ENCODE results near the gene TOX3. TPM values are rescaled to one million over a fixed set of nuclear protein-coding genes. Genes with fewer than 3 reads are reported as not detected.

Gene TOX3
- total RNA-seq, 4 donors from 2014 or later = 0.12 to 4.8 (median 2.0) TPM; not detected in 1

- Histone ChIP-seq H3K4me1 (no peaks in the 10 kb centered on the region), H3K4me3 (no peak overlapping the region), H3K36me3 (no peaks in the 10 kb centered on the region), H3K27ac (no peak overlapping the region), H3K27me3 (no peaks in the 10 kb centered on the region), H3K9me3 (no peaks in the 10 kb centered on the region)
- 38 to 75% methylated on average over 1 of the region's 1 CpG for WGBS, 2 donors (ENCODE audit: low coverage in 1 of 2)
- ATAC-seq = no peak
- TF ChIP-seq POLR2AphosphoS5 (IDR thresholded peaks at IDR 0.05) = no peak
- TF ChIP-seq CTCF (IDR thresholded peaks at IDR 0.05) = no peak
- TF ChIP-seq POLR2A (IDR thresholded peaks at IDR 0.05) = no peak
- no peak for TF ChIP-seq EP300 (IDR thresholded peaks at IDR 0.05)
These were observed 130.1 kb downstream of the TOX3 start for GRCh38 chr16:52416888-52417287.

GRCh38 chr16:52411011-52411410 lies 135.9 kb downstream of the TOX3 start:
- no peak for TF ChIP-seq EP300 (IDR thresholded peaks at IDR 0.05)
- Histone ChIP-seq H3K36me3 (no peaks in the 10 kb centered on the region), H3K9me3 (no peaks in the 10 kb centered on the region), H3K4me1 (peaks cover 0 to 5% (median 0%) of the 10 kb centered on the region in 3 donors), H3K27me3 (no peaks in the 10 kb centered on the region), H3K27ac (no peak overlapping the region), H3K4me3 (no peak overlapping the region)
- no peak for ATAC-seq
- 66 to 82% methylated on average over 3 of the region's 3 CpGs for WGBS, 2 donors (ENCODE audit: low coverage in 1 of 2)

GRCh38 chr16:52408191-52408845 lies 138.6 kb downstream of the TOX3 start:
- Histone ChIP-seq H3K9me3 (no peaks in the 10 kb centered on the region), H3K4me1 (peaks cover 0 to 5% (median 0%) of the 10 kb centered on the region in 3 donors), H3K27me3 (no peaks in the 10 kb centered on the region), H3K36me3 (no peaks in the 10 kb centered on the region), H3K27ac (no peak overlapping the region), H3K4me3 (no peak overlapping the region)
- no peak for ATAC-seq
- 75 to 86% methylated on average over 1 of the region's 1 CpG for WGBS, 2 donors (ENCODE audit: low coverage in 1 of 2)
- no peak for TF ChIP-seq EP300 (IDR thresholded peaks at IDR 0.05)

- Histone ChIP-seq H3K27me3 (no peaks in the 10 kb centered on the region), H3K27ac (no peak overlapping the region), H3K9me3 (no peaks in the 10 kb centered on the region), H3K4me3 (no peak overlapping the region), H3K36me3 (no peaks in the 10 kb centered on the region), H3K4me1 (peaks cover 0 to 5% (median 0%) of the 10 kb centered on the region in 3 donors)
- no peak for TF ChIP-seq POLR2AphosphoS5 (IDR thresholded peaks at IDR 0.05)
- no peak for TF ChIP-seq CTCF (IDR thresholded peaks at IDR 0.05)
- no peak for TF ChIP-seq POLR2A (IDR thresholded peaks at IDR 0.05)
- TF ChIP-seq EP300 (IDR thresholded peaks at IDR 0.05) = no peak
- ATAC-seq = no peak
- 27 to 50% methylated on average over 1 of the region's 1 CpG for WGBS, 2 donors (ENCODE audit: low coverage in 1 of 2)
These were observed 139.2 kb downstream of the TOX3 start for GRCh38 chr16:52407778-52408177.

GRCh38 chr16:52405441-52405840 lies 141.5 kb downstream of the TOX3 start:
- TF ChIP-seq POLR2A (IDR thresholded peaks at IDR 0.05) (no peak), CTCF (IDR thresholded peaks at IDR 0.05) (no peak), EP300 (IDR thresholded peaks at IDR 0.05) (no peak), POLR2AphosphoS5 (IDR thresholded peaks at IDR 0.05) (no peak)

GRCh38 chr16:52404546-52404945 lies 142.4 kb downstream of the TOX3 start:
- Histone ChIP-seq H3K27me3 (no peaks in the 10 kb centered on the region), H3K27ac (no peak overlapping the region), H3K4me1 (peaks cover 0 to 5% (median 0%) of the 10 kb centered on the region in 3 donors), H3K36me3 (no peaks in the 10 kb centered on the region), H3K9me3 (no peaks in the 10 kb centered on the region), H3K4me3 (no peak overlapping the region)
- WGBS, 2 donors (ENCODE audit: low coverage in 1 of 2) = 86 to 100% methylated on average over 2 of the region's 2 CpGs
- no peak for TF ChIP-seq CTCF (IDR thresholded peaks at IDR 0.05)
- ATAC-seq = no peak

More at GRCh38 chr16:52405441-52405840, 141.5 kb downstream of the TOX3 start:
- H3K27me3 ChIP-seq = no peaks in the 10 kb centered on the region
- H3K36me3 ChIP-seq = no peaks in the 10 kb centered on the region
- ATAC-seq = no peak
- no peaks in the 10 kb centered on the region for H3K9me3 ChIP-seq
- H3K4me3 ChIP-seq = no peak overlapping the region
- peaks cover 0 to 5% (median 0%) of the 10 kb centered on the region in 3 donors for H3K4me1 ChIP-seq
- no peak overlapping the region for H3K27ac ChIP-seq
- 38 to 60% methylated on average over 1 of the region's 1 CpG for WGBS, 2 donors (ENCODE audit: low coverage in 1 of 2)

Data from gastroesophageal sphincter (tissue), 4 donors.